GM10266 (cell line): ENCODE measurements around the gene MOB1B.

ENCODE experiments used
- DNase-seq: peaks from one replicate; pipeline ENCODE4 v3.0.0; 2012; ENCODE audit errors: extremely low spot score
- CTCF ChIP-seq: IDR thresholded peaks from 2 replicates; pipeline ENCODE4 v1.5.1; 2012; ENCODE audit warnings: mild to moderate bottlenecking, low read depth; ENCODE audit not compliant: control insufficient read depth, insufficient read depth; ENCODE audit errors: missing control alignments

MOB1B gene

GRCh38 chr4:70984589-70984988 is 82.4 kb downstream of the MOB1B start:
- no peak for DNase-seq
- TF ChIP-seq CTCF = no peak

- DNase-seq = no peak
- TF ChIP-seq CTCF = no peak
Measured at GRCh38 chr4:70991596-70991995, 89.4 kb downstream of the MOB1B start.

DNA sequence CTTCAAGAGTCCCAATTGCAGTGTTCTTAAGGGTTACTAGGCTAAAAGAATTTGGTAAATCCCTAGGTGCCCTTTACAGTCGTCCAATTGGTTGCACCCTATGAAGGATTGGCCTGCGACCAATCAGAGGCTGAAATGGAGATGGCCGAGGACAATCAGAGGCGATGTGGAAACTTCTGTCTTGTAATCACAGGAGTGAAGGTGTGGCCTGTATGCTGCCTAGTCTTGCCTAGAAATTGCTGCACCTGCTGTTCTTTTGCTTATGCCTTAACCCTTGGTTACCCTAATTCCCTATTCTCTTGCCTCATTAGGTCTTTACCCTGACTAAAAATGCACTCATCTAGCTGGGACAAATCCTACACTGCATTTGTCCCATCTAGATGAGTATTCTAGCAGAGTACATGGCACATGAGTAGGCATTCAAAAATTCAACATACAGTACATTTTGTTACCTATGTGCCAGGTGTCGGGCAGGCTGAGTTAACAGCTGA is 90.3 kb downstream of the MOB1B start:
- TF ChIP-seq CTCF = no peak
- no peak for DNase-seq

GRCh38 chr4:70993181-70994068 is 91.3 kb downstream of the MOB1B start, which contains the start of gene DCK:
Gene DCK, plus strand, starts transcription at chr4:70993649. Its CDS starts 187 bp downstream, at chr4:70993836.
- no peak for TF ChIP-seq CTCF
- DNase-seq = peak; percentile 91

DNA sequence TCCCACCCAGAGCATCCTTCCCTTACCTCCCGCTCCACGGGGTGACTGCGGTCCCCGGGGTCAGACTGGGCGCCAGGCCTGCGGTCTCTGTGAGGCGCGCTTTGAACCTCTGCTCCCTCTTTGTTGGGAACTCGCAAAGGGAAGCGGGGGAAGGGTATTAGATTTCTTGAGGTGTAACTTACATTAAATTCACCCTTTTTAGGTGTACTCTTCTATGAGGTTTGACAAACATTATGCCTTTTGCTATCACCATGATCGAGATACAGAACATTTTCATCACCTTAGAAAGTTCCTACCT is 91.8 kb downstream of the MOB1B start:
- no peak for DNase-seq

DNA sequence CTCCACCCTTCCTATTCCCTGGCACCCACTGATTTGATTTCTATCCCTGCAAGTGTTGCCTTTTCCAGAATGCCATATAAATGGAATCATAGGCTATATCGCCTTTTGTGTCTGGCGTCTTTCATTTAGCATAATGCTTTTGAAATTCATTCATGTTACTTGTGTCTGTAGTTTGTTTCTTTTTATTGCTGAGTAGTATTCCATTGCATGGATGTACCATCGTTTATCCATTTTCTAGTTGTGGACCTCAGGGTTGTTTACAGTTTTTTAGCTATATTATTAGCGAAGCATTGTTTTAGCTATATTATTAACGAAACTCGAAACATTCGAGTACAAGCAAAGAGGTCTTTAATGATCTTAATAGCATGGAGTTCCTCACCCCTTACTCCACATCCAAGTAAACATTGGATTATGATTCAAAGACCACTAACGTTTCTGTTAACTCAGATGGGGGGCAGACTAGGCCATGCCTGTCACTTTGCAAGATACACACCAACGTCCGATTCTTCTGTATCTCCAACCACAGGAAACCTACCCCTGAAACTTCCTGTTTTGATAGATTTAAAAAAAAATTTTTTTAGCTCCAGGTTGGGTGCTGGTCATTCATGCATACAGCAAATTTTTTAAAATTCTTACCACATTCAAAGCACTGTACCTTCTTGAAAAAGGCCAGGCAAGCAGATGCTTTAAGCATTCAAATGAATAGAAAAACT is 92.4 kb downstream of the MOB1B start:
- DNase-seq = peak; percentile 44
- TF ChIP-seq CTCF = no peak

More for the DNA sequence above, 91.8 kb downstream of the MOB1B start:
- TF ChIP-seq CTCF = no peak

DNA sequence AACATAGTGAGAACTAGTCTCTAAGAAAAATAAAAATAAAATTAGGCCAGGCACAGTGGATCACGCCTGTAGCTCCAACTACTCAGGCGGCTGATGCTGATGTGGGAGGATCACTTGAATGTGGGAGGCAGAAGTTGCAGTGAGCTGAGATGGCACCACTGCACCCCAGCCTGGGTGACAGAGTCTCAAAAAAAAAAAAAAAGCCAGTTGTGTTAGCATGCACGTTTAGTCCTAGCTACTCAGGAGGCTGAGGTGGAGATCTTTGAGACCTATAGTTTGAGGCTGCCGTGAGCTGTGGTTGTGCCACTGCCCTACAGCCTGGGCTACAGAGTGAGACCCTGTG is 93.8 kb downstream of the MOB1B start:
- TF ChIP-seq CTCF = no peak
- no peak for DNase-seq
